GM21423 (cell line): ENCODE data around the gene MYL4.
"Not testable (repeated sequence)": the region's sequence is repeated elsewhere in the genome, so short reads cannot be mapped to it uniquely, and the experiment has no call there.

ENCODE experiments used
- ATAC-seq: cut with Tn5 transposase; IDR thresholded peaks from one replicate; pipeline ENCODE4 v1.9.1; 2021; ENCODE audit warnings: mild to moderate bottlenecking, moderate library complexity; ENCODE audit not compliant: unreplicated experiment

MYL4 gene

GRCh38 chr17:47219621-47220475 is 10.7 kb downstream of the MYL4 start:
- no peak for ATAC-seq

DNA sequence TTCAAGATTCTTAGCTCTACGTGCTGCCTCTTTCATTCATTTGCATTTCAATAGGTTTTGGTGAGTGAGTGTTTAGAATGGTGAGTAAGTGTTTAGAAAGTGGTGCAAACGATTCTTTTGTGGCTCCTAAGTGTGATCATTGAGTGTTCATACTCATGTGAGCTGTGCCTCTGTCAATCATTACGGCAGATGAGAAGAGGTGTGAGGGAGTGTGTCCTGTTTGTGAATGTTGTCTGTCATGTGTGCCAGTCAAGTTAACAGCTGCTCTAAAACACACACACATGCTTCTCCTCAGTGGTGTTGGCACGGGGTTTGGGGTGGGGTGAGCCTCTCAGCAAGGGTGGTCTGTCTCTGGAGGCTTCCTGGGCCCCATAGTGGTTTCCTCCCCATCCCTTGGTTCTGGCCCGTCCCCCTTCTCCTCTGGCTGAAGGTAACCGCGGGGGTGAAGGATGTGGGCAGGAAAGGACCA is 11.4 kb downstream of the MYL4 start:
- peak; percentile 37 for ATAC-seq

- ATAC-seq, result no peak
Observed at GRCh38 chr17:47221154-47221553, 12.0 kb downstream of the MYL4 start.

GRCh38 chr17:47222047-47222446 is 12.9 kb downstream of the MYL4 start:
- no peak for ATAC-seq

DNA sequence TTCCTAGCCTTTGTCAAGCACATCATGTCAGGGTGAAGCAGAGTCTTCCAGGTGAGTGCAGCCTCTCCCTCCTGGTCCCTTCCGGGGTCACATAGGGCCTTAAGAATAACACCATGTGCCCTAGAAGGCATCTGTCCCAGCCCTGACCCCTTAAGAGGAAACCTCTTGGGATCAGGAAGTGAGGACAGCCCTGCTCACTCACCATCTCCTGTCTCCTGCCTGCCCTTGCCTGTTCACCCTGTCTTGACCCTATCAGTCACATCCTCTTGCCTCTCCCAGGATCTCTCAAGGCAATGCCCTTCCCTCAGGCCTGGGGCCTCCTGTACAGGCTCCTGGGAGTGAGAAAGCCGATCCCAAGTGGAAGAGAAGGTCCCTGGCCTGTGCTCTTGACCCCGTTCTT is 13.9 kb downstream of the MYL4 start:
- no peak for ATAC-seq

- no peak for ATAC-seq
Observed at GRCh38 chr17:47223460-47223859, 14.3 kb downstream of the MYL4 start.

DNA sequence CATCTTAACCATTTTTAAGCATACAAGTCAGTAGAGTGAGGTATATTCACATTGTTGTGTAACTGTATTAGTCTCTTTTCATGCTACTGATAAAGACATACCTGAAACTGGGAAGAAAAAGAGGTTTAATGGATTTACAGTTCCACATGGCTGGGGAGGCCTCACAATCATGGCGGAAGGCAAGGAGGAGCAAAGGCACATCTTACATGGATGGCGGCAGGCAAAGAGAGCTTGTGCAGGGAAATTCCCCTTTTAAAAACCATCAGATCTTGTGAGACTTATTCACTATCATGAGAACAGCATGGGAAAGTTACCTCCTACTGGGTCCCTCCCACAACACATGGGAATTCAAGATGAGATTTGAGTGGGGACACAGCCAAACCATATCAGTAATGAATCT is 14.9 kb downstream of the MYL4 start:
- ATAC-seq, result not testable (repeated sequence)

GRCh38 chr17:47224966-47225365 is 15.8 kb downstream of the MYL4 start:
- ATAC-seq, result no peak

DNA sequence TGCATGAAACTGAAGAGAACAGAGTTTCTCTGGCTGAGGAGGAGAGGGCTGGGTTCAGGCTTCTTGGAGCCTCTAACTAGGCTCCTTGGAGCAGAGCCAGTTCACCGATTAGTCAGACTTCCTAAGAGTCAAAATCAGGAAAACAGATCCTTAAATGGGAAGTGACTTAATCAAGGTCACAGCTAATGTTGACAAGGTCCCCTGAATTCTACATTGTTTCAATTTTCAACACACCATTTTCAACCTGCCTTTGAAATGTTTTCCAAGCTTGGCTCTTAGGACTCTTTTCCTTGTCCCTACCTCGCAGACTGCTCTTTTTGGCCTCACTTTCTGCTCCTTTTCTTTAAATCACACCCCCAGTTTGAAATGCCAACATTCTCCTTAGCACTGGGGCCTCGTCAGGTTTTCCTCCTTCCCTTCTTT is 16.3 kb downstream of the MYL4 start:
- no peak for ATAC-seq

DNA sequence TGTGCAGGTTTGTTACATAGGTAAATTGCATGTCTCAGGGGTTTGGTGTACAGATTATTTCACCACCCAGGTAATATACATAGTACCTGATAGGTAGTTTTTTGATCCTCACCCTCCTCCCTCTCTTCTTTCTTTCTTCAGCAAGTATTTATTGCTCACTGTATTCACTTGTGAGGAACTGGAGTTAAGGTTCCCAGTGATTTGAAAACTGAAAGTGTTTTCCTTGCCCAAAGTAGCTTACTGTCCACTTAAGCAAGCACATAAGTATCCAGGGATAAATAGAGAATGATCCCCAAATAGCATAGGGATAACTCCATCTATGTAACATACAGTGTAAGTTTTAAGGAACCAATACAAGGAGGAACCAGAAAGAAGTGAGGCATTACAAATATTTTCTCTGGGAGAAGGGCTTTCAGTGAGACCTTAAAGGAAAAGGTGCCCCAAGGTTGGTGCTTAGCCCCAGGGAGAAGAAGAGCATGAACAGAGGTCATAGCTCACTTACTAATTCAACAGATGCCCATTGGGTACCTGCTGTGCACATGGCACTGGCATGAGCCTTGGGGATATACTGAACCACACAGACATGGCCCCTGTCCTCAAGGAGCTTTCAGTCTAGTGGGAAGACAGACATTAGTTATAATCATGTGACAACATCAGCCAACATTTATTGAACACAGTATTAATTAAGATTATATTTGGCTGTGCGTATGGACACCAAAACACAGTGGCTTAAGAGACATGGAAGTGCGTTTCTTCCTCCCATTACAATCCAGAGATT is 17.0 kb downstream of the MYL4 start:
- ATAC-seq, result no peak

GRCh38 chr17:47227862-47228261 is 18.7 kb downstream of the MYL4 start:
- no peak for ATAC-seq

DNA sequence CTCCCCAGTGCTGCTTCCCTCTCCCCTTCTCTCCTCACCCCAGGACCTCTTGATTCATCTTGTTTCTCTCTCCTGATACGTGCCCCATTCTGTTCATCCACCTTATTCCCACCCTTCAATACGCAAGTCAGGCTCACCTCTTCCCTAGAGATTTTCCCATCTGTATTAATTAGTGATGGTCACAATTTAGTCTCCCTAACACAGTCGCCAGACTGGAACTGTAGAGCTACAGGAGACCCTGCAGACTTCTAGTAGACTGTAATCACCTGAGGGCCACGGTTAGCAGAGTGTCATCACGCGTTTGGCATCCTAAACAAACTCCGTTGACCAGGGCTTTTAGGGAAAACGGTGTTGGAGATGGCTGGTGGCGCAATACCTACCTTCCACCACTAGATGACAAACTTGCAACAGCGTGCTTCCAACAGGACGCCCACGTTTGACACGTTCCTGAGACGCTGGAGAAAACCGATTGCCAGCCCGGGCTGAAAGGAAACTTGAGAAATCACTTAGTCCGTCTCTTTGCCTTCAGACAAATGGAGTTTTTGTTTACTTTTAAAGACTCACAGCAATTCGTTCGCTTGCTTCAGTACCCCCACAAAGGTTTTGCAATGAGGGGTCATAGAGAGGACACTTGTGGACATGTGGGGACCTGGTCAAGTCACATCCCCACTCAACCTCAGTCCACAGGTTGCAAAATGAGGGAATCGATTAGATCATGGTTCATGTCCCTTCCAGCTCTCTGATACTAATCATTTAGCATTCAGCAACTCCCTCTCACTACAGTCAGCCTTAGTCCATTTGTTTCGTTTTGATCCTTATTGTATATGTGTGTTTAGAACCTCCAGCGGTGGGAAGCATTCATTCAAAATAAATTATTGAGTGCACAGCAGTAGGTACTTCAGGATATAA is 20.6 kb downstream of the MYL4 start:
- ATAC-seq, result peak; percentile 77

- ATAC-seq, result no peak
Observed at GRCh38 chr17:47230864-47231263, 21.7 kb downstream of the MYL4 start.

DNA sequence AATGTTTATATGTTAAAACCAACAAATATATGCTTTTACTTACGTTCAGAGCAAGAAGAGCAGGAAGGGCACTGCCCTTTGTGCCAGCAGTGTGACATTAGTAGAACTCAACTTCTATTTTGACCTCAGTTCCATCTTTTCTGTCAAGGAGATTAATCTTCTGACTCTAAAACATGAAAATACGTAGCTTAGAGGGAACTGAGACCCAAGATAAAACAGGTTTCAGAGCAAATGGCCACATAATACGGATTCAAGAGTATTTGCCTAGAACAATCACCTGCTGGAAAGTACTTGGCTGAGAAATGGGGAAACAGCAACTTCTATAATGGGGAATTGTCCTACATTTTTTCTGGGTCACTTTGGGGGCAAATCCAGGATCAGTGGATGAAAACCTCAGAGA is 22.2 kb downstream of the MYL4 start:
- ATAC-seq, result no peak

- no peak for ATAC-seq
Observed at GRCh38 chr17:47231866-47232265, 22.7 kb downstream of the MYL4 start.

DNA sequence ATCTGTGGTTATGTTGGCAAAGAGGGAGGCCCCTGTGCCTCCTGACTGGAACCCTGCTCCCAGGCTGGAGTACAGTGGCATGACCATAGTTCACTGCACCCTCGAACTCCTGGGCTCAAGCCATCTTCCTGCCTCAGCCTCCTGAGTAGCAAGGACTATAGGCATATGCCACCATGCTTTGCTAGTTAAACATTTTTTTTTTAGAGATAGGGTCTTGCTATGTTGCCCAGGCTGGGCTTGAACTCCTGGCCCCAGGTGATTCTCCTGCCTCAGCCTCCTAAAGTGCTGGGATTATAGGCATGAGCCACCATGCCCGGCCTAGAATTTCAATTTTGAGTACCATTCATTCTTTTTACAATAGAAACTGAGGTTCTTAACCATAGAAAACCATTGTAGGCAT is 23.3 kb downstream of the MYL4 start:
- ATAC-seq, result no peak

DNA sequence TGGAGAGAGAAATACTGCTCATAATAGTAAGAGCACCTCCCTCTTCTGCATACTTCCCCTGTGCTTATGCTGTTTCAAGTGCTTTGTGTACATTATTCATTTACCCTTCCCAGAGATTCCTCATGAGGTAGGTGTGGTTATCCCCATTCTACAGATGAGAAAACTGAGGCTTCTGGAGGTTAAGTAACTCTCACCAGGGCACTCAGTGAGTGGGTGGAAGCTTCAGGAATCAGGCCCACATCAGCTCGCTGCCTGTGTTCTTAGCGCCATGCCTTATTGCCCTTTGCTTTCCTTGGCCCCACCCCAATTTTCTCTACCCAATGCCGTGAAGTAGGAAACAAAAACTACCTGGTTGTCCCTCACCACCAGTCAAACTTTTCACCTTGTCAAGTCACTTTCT is 26.4 kb downstream of the MYL4 start:
- no peak for ATAC-seq

- ATAC-seq, result no peak
Observed at GRCh38 chr17:47235923-47236322, 26.8 kb downstream of the MYL4 start.

DNA sequence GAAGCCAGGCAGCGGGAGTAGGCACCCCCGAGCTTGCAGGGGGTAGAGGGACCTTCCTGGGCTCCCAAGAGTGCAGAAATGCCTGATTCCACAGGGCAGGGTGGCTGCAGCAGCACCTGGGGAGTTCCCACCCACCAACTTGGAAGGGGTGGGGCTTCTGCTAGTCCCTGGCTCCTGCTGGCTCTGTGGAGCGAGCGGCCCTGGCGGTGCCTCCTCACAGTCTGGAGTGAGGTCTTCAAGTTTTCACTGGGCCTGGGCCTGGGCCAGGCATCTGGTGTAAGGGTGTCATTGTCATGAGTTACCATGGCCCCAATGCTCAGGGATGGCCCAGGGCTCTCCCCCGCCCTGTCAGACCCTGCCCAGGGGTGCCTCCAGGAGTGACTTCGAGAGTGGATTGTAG is 28.7 kb downstream of the MYL4 start:
- no peak for ATAC-seq

GRCh38 chr17:47238321-47239010 is 29.3 kb downstream of the MYL4 start:
- no peak for ATAC-seq

- no peak for ATAC-seq
Observed at GRCh38 chr17:47239619-47239966, 30.4 kb downstream of the MYL4 start.
